Bone marrow (tissue), 2 donors: ENCODE data around the gene BRSK2.
"Not testable (repeated sequence)": the region's sequence is repeated elsewhere in the genome, so short reads cannot be mapped to it uniquely, and the experiment has no call there.

ENCODE experiments used
- DNase-seq, 2 donors: peaks; one replicate each; lab custom pipeline; 2025; lab: John Stamatoyannopoulos, UW

Gene BRSK2

GRCh38 chr11:1499899-1500298, 110.2 kb downstream of the BRSK2 start:
- DNase-seq, result no peak

GRCh38 chr11:1500466-1501420, 111.0 kb downstream of the BRSK2 start:
- DNase-seq, result no peak

GRCh38 chr11:1501421-1502167, 111.9 kb downstream of the BRSK2 start:
- DNase-seq, result no peak

- no peak for DNase-seq
These were observed 112.6 kb downstream of the BRSK2 start for GRCh38 chr11:1502168-1502953.

- DNase-seq, result no peak
These were observed 113.4 kb downstream of the BRSK2 start for GRCh38 chr11:1502954-1503707.

GRCh38 chr11:1503708-1504104, 114.0 kb downstream of the BRSK2 start:
- no peak for DNase-seq

- DNase-seq, result no peak
These were observed 114.4 kb downstream of the BRSK2 start for GRCh38 chr11:1504138-1504537.

GRCh38 chr11:1504581-1505290, 115.0 kb downstream of the BRSK2 start:
- no peak for DNase-seq

- no peak for DNase-seq
These were observed 115.7 kb downstream of the BRSK2 start for GRCh38 chr11:1505480-1505879.

- no peak for DNase-seq
These were observed 117.2 kb downstream of the BRSK2 start for GRCh38 chr11:1506981-1507380.

GRCh38 chr11:1507381-1508140, 117.8 kb downstream of the BRSK2 start:
- no peak for DNase-seq

- DNase-seq, result no peak
These were observed 118.8 kb downstream of the BRSK2 start for GRCh38 chr11:1508491-1508891.

GRCh38 chr11:1508986-1509385, 119.3 kb downstream of the BRSK2 start:
- no peak for DNase-seq

GRCh38 chr11:1509626-1510255, 120.0 kb downstream of the BRSK2 start:
- no peak for DNase-seq

GRCh38 chr11:1510351-1510750, 120.6 kb downstream of the BRSK2 start:
- DNase-seq, result not testable (repeated sequence)

GRCh38 chr11:1510928-1511327, 121.2 kb downstream of the BRSK2 start:
- DNase-seq, result no peak

- no peak for DNase-seq
These were observed 122.3 kb downstream of the BRSK2 start for GRCh38 chr11:1511937-1512496.
